ENCODE results near the gene PRSS8.

Gene PRSS8

DNA sequence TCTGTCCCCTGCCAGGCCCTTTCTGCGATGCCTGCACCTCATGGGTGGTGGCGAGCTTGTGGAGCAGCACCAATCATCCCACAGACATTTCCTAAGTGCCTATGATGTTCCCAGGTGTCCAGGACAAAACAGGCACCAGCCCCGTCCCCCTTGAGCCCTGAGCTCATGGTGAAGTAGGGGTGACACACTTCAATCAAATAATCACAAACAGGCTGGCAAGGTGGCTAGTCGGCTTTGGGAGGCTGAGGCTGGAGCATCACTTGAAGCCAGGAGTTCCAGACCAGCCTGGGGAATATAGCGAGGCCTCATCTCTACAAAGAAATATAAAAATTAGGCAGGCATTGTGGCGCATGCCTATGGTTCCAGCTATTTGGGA is 748 bp upstream of the PRSS8 start:
- Histone ChIP-seq H3K9me3 (ENCODE audit: insufficient read depth, low read length) (no peaks in the 10 kb centered on the region), H3K9ac (ENCODE audit: insufficient read length, low read depth) (peak overlapping the region; percentile 73), H3K4me1 (ENCODE audit: insufficient read depth, insufficient read length) (peaks cover 42% of the 10 kb centered on the region), H3K4me3 (ENCODE audit: insufficient read length, low read depth) (no peak overlapping the region), H3K27me3 (ENCODE audit: insufficient read depth, insufficient read length) (no peaks in the 10 kb centered on the region), H3K36me3 (ENCODE audit: insufficient read depth, insufficient read length, low read length) (peaks cover 24% of the 10 kb centered on the region)
- no peak for DNase-seq (ENCODE audit: low read depth, low spot score)
- TF ChIP-seq SUZ12 (IDR thresholded peaks at IDR 0.05; ENCODE audit: extremely low read depth, insufficient read depth, insufficient read length) (no peak), YY1 (IDR thresholded peaks at IDR 0.05; ENCODE audit: insufficient read depth, insufficient read length) (no peak), ZNF274 (IDR thresholded peaks at IDR 0.05; ENCODE audit: low read depth, low read length) (no peak)

DNA sequence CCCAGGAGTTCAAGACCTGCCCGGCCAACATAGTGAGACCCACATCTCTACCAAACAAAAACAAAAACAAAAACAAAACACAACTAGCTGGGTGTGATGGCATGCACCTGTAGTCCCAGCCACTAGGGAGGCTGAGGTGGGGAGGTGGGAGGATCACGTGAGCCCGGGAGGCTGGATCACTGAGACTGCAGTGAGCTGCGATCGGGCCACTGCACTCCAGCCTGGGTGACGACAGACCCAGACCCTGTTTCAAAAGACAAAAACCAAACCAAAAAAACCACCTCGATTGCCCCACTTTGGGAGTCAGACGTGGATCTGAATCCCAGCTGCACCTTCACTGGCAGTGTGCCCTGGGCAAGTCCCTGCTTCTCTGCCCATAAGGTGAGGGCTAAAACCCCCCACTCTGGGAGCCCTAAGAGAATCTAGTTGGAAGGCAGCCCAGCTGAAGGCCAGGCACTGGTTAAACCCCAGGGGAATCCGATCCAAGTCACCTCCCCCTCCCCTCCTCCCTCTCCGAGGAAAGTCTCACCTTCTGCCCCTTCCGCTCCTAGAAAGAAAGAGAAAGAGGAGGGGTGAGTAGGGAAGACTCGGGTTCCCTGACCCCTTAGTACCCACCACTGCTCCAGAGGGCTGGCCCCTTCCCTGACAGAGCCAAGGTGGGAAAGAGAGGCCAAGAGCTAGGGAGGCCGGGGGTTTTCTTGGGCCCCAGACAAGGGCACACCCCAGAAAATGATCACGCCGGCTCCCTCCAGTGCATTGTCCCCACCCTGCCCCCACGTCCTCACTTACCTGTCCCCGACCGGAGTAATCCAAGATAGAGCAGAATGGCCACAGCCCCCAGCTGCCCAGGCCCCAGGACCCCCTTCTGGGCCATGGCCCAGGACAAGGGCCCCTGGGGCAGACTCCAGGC is 647 bp downstream of the PRSS8 start:
- Histone ChIP-seq H3K4me1 (ENCODE audit: insufficient read depth, insufficient read length) (peaks cover 38% of the 10 kb centered on the region), H3K4me3 (ENCODE audit: insufficient read length, low read depth) (peak overlapping the region; percentile 72), H3K27me3 (ENCODE audit: insufficient read depth, insufficient read length) (no peaks in the 10 kb centered on the region), H3K9ac (ENCODE audit: insufficient read length, low read depth) (peak overlapping the region; percentile 73), H3K36me3 (ENCODE audit: insufficient read depth, insufficient read length, low read length) (peaks cover 37% of the 10 kb centered on the region), H3K9me3 (ENCODE audit: insufficient read depth, low read length) (no peaks in the 10 kb centered on the region)
- peak; percentile 68 for DNase-seq (ENCODE audit: low read depth, low spot score)
- TF ChIP-seq ZNF274 (IDR thresholded peaks at IDR 0.05; ENCODE audit: low read depth, low read length) (no peak), YY1 (IDR thresholded peaks at IDR 0.05; ENCODE audit: insufficient read depth, insufficient read length) (no peak), SUZ12 (IDR thresholded peaks at IDR 0.05; ENCODE audit: extremely low read depth, insufficient read depth, insufficient read length) (no peak)

DNA sequence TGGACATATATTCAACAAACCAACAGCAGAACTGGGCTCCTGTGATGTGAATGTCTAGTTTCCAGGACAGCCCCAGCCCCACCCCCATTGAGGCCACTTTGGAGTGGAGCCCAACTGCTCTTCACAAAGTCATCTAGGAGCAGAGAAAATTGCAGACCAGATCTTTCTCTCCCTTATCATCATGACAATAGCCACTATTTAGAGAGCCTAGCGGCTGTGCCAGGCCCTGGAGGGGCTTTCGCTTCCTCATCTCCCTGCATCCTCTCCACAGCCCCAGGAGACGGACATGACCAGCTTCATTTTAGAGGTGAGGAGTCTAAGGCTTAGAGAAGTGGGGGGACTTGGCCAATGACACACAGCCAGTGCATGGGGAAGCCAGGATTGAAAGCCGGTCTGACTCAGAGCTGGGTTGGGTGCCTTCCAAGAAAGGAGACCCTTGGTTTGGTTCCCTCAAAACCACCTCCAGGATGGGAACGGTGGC is 1.4 kb downstream of the PRSS8 start:
- Histone ChIP-seq H3K4me3 (ENCODE audit: insufficient read length, low read depth) (peak overlapping the region; percentile 72), H3K27me3 (ENCODE audit: insufficient read depth, insufficient read length) (no peaks in the 10 kb centered on the region), H3K36me3 (ENCODE audit: insufficient read depth, insufficient read length, low read length) (peaks cover 45% of the 10 kb centered on the region), H3K4me1 (ENCODE audit: insufficient read depth, insufficient read length) (peaks cover 39% of the 10 kb centered on the region), H3K9ac (ENCODE audit: insufficient read length, low read depth) (peak overlapping the region; percentile 73), H3K9me3 (ENCODE audit: insufficient read depth, low read length) (no peaks in the 10 kb centered on the region)
- peak; percentile 59 for DNase-seq (ENCODE audit: low read depth, low spot score)
- no peak for TF ChIP-seq SUZ12 (IDR thresholded peaks at IDR 0.05; ENCODE audit: extremely low read depth, insufficient read depth, insufficient read length)
- no peak for TF ChIP-seq YY1 (IDR thresholded peaks at IDR 0.05; ENCODE audit: insufficient read depth, insufficient read length)
- TF ChIP-seq ZNF274 (IDR thresholded peaks at IDR 0.05; ENCODE audit: low read depth, low read length) = no peak

DNA sequence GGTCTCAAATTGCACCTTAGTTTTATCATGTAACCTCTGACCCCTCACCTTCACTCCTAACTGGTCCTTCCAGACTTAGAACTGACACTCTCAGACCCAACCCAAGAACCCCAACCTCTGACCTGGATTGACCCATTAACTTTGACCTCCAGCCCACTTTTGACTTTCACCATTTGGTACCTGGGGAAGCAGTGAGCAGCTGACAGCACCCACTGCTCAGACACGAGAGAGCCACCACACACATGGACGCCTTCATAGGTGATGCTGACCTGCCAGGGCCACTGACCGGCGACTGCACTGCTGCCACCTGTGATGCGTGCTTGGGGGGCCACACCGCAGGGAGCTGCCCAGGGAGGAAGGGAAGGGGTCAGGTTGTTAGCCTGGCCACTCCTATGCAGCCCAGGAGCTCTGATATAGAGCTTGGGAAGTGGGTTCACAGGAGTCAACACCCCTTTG is 2.5 kb downstream of the PRSS8 start:
- Histone ChIP-seq H3K9ac (ENCODE audit: insufficient read length, low read depth) (peak overlapping the region; percentile 73), H3K27me3 (ENCODE audit: insufficient read depth, insufficient read length) (no peaks in the 10 kb centered on the region), H3K9me3 (ENCODE audit: insufficient read depth, low read length) (no peaks in the 10 kb centered on the region), H3K36me3 (ENCODE audit: insufficient read depth, insufficient read length, low read length) (peaks cover 52% of the 10 kb centered on the region), H3K4me3 (ENCODE audit: insufficient read length, low read depth) (no peak overlapping the region), H3K4me1 (ENCODE audit: insufficient read depth, insufficient read length) (peaks cover 29% of the 10 kb centered on the region)
- DNase-seq (ENCODE audit: low read depth, low spot score) = no peak
- TF ChIP-seq ZNF274 (IDR thresholded peaks at IDR 0.05; ENCODE audit: low read depth, low read length) (no peak), YY1 (IDR thresholded peaks at IDR 0.05; ENCODE audit: insufficient read depth, insufficient read length) (no peak), SUZ12 (IDR thresholded peaks at IDR 0.05; ENCODE audit: extremely low read depth, insufficient read depth, insufficient read length) (no peak)

DNA sequence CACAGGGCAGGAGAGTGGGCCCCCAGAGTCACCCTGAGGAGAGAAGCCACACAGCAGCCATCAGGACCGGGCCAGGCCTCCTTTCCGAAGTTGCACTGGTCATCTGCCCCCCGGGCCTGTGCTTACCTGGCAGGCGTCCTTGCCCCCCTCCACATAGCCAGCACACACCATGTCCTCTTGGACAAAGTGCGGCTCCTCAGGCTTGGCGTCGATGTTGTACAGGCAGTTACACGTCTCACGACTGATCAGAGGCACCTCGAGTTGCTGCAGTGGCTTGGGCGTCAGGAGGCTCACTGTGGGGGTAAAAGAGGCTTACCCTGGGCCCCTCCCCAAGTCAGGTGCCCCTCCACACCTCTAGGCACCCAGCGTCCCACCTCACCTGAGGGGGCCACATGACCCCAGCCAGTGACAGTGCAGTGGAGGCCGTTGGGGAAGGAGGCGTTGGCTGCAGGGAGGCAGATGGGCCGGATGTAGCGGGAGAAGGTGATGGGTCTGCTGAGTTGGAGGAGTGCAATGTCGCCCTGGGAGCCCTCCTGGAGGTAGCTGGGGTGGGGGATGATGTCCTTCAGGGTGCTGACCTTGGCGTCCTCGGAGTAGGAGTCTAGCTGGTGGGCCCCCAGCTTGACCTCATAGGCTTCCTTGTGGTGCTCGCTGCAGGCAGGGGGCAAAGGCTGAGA is 3.1 kb downstream of the PRSS8 start:
- H3K27me3 ChIP-seq (ENCODE audit: insufficient read depth, insufficient read length) = no peaks in the 10 kb centered on the region
- TF ChIP-seq SUZ12 (IDR thresholded peaks at IDR 0.05; ENCODE audit: extremely low read depth, insufficient read depth, insufficient read length) = no peak
- TF ChIP-seq ZNF274 (IDR thresholded peaks at IDR 0.05; ENCODE audit: low read depth, low read length) = no peak
- TF ChIP-seq YY1 (IDR thresholded peaks at IDR 0.05; ENCODE audit: insufficient read depth, insufficient read length) = no peak
- no peak overlapping the region for H3K9ac ChIP-seq (ENCODE audit: insufficient read length, low read depth)
- H3K4me1 ChIP-seq (ENCODE audit: insufficient read depth, insufficient read length) = peaks cover 33% of the 10 kb centered on the region
- H3K9me3 ChIP-seq (ENCODE audit: insufficient read depth, low read length) = no peaks in the 10 kb centered on the region
- H3K4me3 ChIP-seq (ENCODE audit: insufficient read length, low read depth) = no peak overlapping the region
- no peak for DNase-seq (ENCODE audit: low read depth, low spot score)
- peaks cover 59% of the 10 kb centered on the region for H3K36me3 ChIP-seq (ENCODE audit: insufficient read depth, insufficient read length, low read length)

DNA sequence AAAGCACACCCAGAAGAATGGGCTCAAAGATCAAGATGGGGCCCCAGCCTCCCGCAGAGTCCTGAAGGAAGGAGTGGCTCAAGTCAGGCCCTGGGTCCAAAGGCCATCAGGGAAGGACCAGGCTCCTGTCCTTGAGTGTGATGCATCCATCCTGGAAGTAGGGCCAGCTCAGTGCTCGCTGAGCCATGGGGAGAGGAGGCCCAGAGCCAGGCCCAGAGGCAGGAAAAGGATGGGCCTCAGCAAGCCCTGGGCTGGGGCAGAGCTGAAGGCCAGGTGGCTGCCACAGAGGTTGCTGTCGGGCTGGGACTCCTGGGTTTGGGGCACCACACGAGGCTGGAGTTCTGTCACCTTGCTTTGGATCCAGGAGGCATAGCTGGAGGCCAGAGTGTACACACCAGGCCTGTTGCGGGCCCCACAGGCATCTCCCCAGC is 3.7 kb downstream of the PRSS8 start:
- no peak for TF ChIP-seq SUZ12 (IDR thresholded peaks at IDR 0.05; ENCODE audit: extremely low read depth, insufficient read depth, insufficient read length)
- Histone ChIP-seq H3K4me3 (ENCODE audit: insufficient read length, low read depth) (no peak overlapping the region), H3K9me3 (ENCODE audit: insufficient read depth, low read length) (no peaks in the 10 kb centered on the region), H3K9ac (ENCODE audit: insufficient read length, low read depth) (no peak overlapping the region), H3K4me1 (ENCODE audit: insufficient read depth, insufficient read length) (peaks cover 35% of the 10 kb centered on the region), H3K36me3 (ENCODE audit: insufficient read depth, insufficient read length, low read length) (peaks cover 64% of the 10 kb centered on the region), H3K27me3 (ENCODE audit: insufficient read depth, insufficient read length) (no peaks in the 10 kb centered on the region)
- no peak for DNase-seq (ENCODE audit: low read depth, low spot score)

DNA sequence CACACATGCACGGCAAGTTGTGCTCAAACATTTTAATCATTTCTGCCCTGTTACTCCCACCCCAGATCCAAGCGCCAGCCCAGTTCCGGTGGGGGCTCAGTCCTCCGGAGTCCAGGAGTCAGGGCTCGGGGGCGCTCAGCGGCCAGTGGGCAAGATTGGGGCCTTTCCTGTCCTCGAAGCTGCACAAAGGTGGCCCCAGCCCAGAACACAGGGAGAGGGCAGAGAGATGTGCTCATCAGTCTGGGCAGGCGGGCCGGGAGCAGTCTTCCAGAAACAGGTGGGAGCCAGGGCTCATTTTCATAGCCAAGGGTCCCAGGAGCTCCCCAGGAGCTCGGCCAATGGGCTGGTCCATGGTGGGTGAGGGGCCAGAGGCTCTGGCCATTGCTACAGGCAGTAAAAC is 4.1 kb downstream of the PRSS8 start:
- Histone ChIP-seq H3K27me3 (ENCODE audit: insufficient read depth, insufficient read length) (no peaks in the 10 kb centered on the region), H3K4me1 (ENCODE audit: insufficient read depth, insufficient read length) (peaks cover 34% of the 10 kb centered on the region), H3K36me3 (ENCODE audit: insufficient read depth, insufficient read length, low read length) (peaks cover 67% of the 10 kb centered on the region), H3K4me3 (ENCODE audit: insufficient read length, low read depth) (no peak overlapping the region), H3K9me3 (ENCODE audit: insufficient read depth, low read length) (no peaks in the 10 kb centered on the region), H3K9ac (ENCODE audit: insufficient read length, low read depth) (no peak overlapping the region)
- DNase-seq (ENCODE audit: low read depth, low spot score) = no peak
- TF ChIP-seq SUZ12 (IDR thresholded peaks at IDR 0.05; ENCODE audit: extremely low read depth, insufficient read depth, insufficient read length) (no peak), YY1 (IDR thresholded peaks at IDR 0.05; ENCODE audit: insufficient read depth, insufficient read length) (no peak), ZNF274 (IDR thresholded peaks at IDR 0.05; ENCODE audit: low read depth, low read length) (no peak)
